OCI-LY3 (cell line): ENCODE results near the gene MRPS2.

Experiments
- EZH2phosphoT487 ChIP-seq: fragments of 200-600 bp; shearing (Covaris generic); IDR thresholded peaks from 2 replicates; pipeline ENCODE4 v1.6.1; 2018; ENCODE audit warnings: antibody characterized with exemption, mixed run types, low read depth
- TF ChIP-seq, protein P1 (sequence below): fragments of 200-600, 300-600 bp; sonication (generic); IDR thresholded peaks from 2 replicates; pipeline ENCODE4 v1.5.1; 2014; ENCODE audit warnings: antibody characterized with exemption, low read length, low read depth

DNA sequence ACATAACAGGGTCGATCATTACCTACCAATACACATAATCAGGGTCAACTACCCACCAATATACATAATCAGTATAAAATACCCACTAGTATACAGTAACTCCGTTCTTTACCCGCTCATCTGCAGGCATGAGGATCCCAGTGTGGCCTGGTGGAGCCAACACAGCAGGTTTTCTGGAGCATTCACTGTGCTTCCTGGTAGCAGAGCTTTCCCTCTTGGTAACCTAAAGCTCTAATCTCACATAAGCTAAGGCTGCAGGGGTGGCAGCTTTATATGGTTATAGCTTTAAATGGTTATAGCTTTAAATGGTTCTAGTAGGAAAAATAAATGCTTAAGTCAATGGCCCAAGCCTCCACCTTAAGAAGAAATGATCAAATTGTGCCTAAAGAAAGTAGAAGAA, 32.6 kb downstream of the MRPS2 start:
- TF ChIP-seq, protein P1, sequence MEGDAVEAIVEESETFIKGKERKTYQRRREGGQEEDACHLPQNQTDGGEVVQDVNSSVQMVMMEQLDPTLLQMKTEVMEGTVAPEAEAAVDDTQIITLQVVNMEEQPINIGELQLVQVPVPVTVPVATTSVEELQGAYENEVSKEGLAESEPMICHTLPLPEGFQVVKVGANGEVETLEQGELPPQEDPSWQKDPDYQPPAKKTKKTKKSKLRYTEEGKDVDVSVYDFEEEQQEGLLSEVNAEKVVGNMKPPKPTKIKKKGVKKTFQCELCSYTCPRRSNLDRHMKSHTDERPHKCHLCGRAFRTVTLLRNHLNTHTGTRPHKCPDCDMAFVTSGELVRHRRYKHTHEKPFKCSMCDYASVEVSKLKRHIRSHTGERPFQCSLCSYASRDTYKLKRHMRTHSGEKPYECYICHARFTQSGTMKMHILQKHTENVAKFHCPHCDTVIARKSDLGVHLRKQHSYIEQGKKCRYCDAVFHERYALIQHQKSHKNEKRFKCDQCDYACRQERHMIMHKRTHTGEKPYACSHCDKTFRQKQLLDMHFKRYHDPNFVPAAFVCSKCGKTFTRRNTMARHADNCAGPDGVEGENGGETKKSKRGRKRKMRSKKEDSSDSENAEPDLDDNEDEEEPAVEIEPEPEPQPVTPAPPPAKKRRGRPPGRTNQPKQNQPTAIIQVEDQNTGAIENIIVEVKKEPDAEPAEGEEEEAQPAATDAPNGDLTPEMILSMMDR = no peak
- TF ChIP-seq EZH2phosphoT487 = no peak
